Stomach (tissue), 9 donors: Measurements from ENCODE around the gene TFIP11. TPM values are rescaled to one million over a fixed set of nuclear protein-coding genes. Genes with fewer than 3 reads are reported as not detected.
A peak's percentile ranks its signal among the peaks of the same experiment; 100 is the strongest.

Source experiments
- DNase-seq, 2 donors: peaks; one replicate each; pipeline versions ENCODE4 v3.0.0 to v3.0.0-alpha.2; 2013 to 2019
- H3K27ac ChIP-seq, 5 donors: fragments of 200-600 bp in 4 of 5; sonication (generic) in 4 of 5; one replicate each; pipeline ENCODE4 v1.5.1; 2013 to 2019; ENCODE audit warnings: mild to moderate bottlenecking in 1 of 5, moderate library complexity in 1 of 5
- H3K27me3 ChIP-seq, 3 donors: fragments of 200-600 bp; sonication (generic); one replicate each; pipeline ENCODE4 v1.5.1; 2017 to 2019; ENCODE audit warnings: mixed run types in 1 of 3
- H3K36me3 ChIP-seq, 4 donors: fragments of 200-600 bp; sonication (generic); 1 replicate in 3 of 4; 2 replicates in 1 of 4; pipeline ENCODE4 v1.5.1; 2016 to 2019
- H3K4me1 ChIP-seq, 4 donors: fragments of 200-600 bp; sonication (generic); one replicate each; pipeline ENCODE4 v1.5.1; 2016 to 2019
- H3K4me3 ChIP-seq, 4 donors: fragments of 200-600 bp; sonication (generic) in 3 of 4; one replicate each; pipeline ENCODE4 v1.5.1; 2016 to 2019; ENCODE audit warnings: mild to moderate bottlenecking in 1 of 4
- H3K9me3 ChIP-seq, 4 donors: fragments of 200-600 bp; sonication (generic); one replicate each; pipeline ENCODE4 v1.5.1; 2016 to 2019
- CTCF ChIP-seq, 7 experiments: fragments of 450-650 bp in 4 of 7; fragments of 200-600 bp in 3 of 7; sonication (generic) in 3 of 7; IDR thresholded peaks; one replicate each; pipeline ENCODE4 v1.5.1; 2016 to 2019; ENCODE audit warnings: antibody characterized with exemption in 7 of 7, control low read depth in 2 of 7, mild to moderate bottlenecking in 1 of 7
- EP300 ChIP-seq: sonication (generic); formaldehyde crosslinking; IDR thresholded peaks from one replicate; pipeline ENCODE4 v1.6.1; 2017; ENCODE audit warnings: antibody characterized with exemption
- POLR2A ChIP-seq, 4 donors: fragments of 450-650 bp; IDR thresholded peaks; one replicate each; pipeline ENCODE4 v1.6.1; 2016; ENCODE audit warnings: antibody characterized with exemption in 4 of 4, control low read depth in 2 of 4, mild to moderate bottlenecking in 1 of 4, moderate library complexity in 1 of 4
- POLR2AphosphoS5 ChIP-seq, 3 donors: sonication (generic); formaldehyde crosslinking; IDR thresholded peaks; one replicate each; pipeline ENCODE4 v1.6.1; 2016; ENCODE audit warnings: antibody characterized with exemption in 3 of 3
- WGBS, 5 donors: extraction: QIAGEN DNeasy Blood & Tissue Kit in 3 of 5; methylation state at CpG; one replicate each; pipeline versions ENCODE4 v1.1.5 to v1.1.7; 2013 to 2018; 5-methylcytosine and 5-hydroxymethylcytosine counted together
- intact Hi-C: fragments of 100-400 bp; cut with DNase I; formaldehyde crosslinking; loops from one replicate; pipeline ENCODE4 v1.15.1; 2023; ENCODE audit warnings: low total_unique reads
- polyA plus RNA-seq, 3 donors: library from polyadenylated mRNA; stranded (reverse); fragments of 200-250 nt; gene quantifications; one replicate each; pipeline ENCODE4 v1.2.3, GENCODE V29; 2013
- total RNA-seq, 5 donors: library from RNA; depleted of rRNA; stranded (reverse); fragments of >200 nt; gene quantifications; one replicate each; pipeline versions ENCODE4 v1.1.0 to v1.2.3, GENCODE V29; 2014 to 2016
- donor health status: healthy with polysubstance abuse.
- donor health status: Bipolar disorder and iron deficiency.
- donor health status: healthy.

Gene TFIP11
- total and polyA plus RNA-seq, 8 donors: 11.6 to 48.7 (median 22.3) TPM

GRCh38 chr22:26544489-26544888 lies 32.2 kb upstream of the TFIP11 start:
- no peak overlapping the region for H3K27ac ChIP-seq
- no peaks in the 10 kb centered on the region for H3K27me3 ChIP-seq
- H3K9me3 ChIP-seq: no peaks in the 10 kb centered on the region
- WGBS, 5 donors: 86 to 100% (median 100%) methylated on average over 1 of the region's 1 CpG
- DNase-seq: no peak
- intact Hi-C loops: no loop called here
- H3K36me3 ChIP-seq: peaks cover 0 to 30% (median 24%) of the 10 kb centered on the region in 4 donors
- peaks cover 0 to 8% (median 0%) of the 10 kb centered on the region in 4 donors for H3K4me1 ChIP-seq
- no peak overlapping the region for H3K4me3 ChIP-seq
- TF ChIP-seq POLR2A (IDR thresholded peaks at IDR 0.05): no peak
- no peak for TF ChIP-seq CTCF (IDR thresholded peaks at IDR 0.05)
- no peak for TF ChIP-seq POLR2AphosphoS5 (IDR thresholded peaks at IDR 0.05)
- TF ChIP-seq EP300: no peak

GRCh38 chr22:26542831-26543230 lies 30.6 kb upstream of the TFIP11 start:
- intact Hi-C loops: no loop called here
- Histone ChIP-seq H3K9me3 (no peaks in the 10 kb centered on the region), H3K36me3 (peaks cover 0 to 45% (median 33%) of the 10 kb centered on the region in 4 donors), H3K27me3 (no peaks in the 10 kb centered on the region), H3K4me3 (no peak overlapping the region), H3K27ac (no peak overlapping the region), H3K4me1 (peaks cover 0 to 8% (median 0%) of the 10 kb centered on the region in 4 donors)
- TF ChIP-seq EP300 (no peak), POLR2A (IDR thresholded peaks at IDR 0.05) (no peak), CTCF (IDR thresholded peaks at IDR 0.05) (no peak), POLR2AphosphoS5 (IDR thresholded peaks at IDR 0.05) (no peak)
- 53 to 87% (median 68%) methylated on average over 3 of the region's 3 CpGs for WGBS, 5 donors
- DNase-seq: peak in 1 of 2 donors; percentile 32

GRCh38 chr22:26541167-26541819 lies 29.0 kb upstream of the TFIP11 start:
- no peak overlapping the region for H3K27ac ChIP-seq
- intact Hi-C loops: no loop called here
- no peak for DNase-seq
- H3K9me3 ChIP-seq: no peaks in the 10 kb centered on the region
- no peaks in the 10 kb centered on the region for H3K4me1 ChIP-seq
- no peaks in the 10 kb centered on the region for H3K27me3 ChIP-seq
- TF ChIP-seq POLR2A (IDR thresholded peaks at IDR 0.05) (no peak), CTCF (IDR thresholded peaks at IDR 0.05) (no peak), EP300 (no peak), POLR2AphosphoS5 (IDR thresholded peaks at IDR 0.05) (no peak)
- WGBS, 5 donors: 92 to 98% (median 93%) methylated on average over 10 to 47 of the region's 47 CpGs
- H3K36me3 ChIP-seq: peaks cover 0 to 46% (median 42%) of the 10 kb centered on the region in 4 donors
- H3K4me3 ChIP-seq: no peak overlapping the region

GRCh38 chr22:26540119-26540518 lies 27.8 kb upstream of the TFIP11 start:
- Histone ChIP-seq H3K27ac (no peak overlapping the region), H3K9me3 (no peaks in the 10 kb centered on the region), H3K27me3 (no peaks in the 10 kb centered on the region), H3K36me3 (peaks cover 0 to 55% (median 46%) of the 10 kb centered on the region in 4 donors), H3K4me3 (no peak overlapping the region), H3K4me1 (no peaks in the 10 kb centered on the region)
- intact Hi-C loops: no loop called here
- no peak for DNase-seq
- TF ChIP-seq POLR2AphosphoS5 (IDR thresholded peaks at IDR 0.05) (no peak), CTCF (IDR thresholded peaks at IDR 0.05) (no peak), EP300 (no peak), POLR2A (IDR thresholded peaks at IDR 0.05) (no peak)
- WGBS, 5 donors: 92 to 100% (median 97%) methylated on average over 2 of the region's 2 CpGs
